ENCODE results near the gene FAF1.

FAF1 gene

GRCh38 chr1:50977575-50978143 is 17.6 kb upstream of the FAF1 start:
- DNase-seq = no peak

GRCh38 chr1:50976890-50977574 is 17.0 kb upstream of the FAF1 start:
- no peak for DNase-seq

- DNase-seq = no peak
These were observed 16.2 kb upstream of the FAF1 start for GRCh38 chr1:50976111-50976889.

GRCh38 chr1:50975436-50975835 is 15.4 kb upstream of the FAF1 start:
- DNase-seq = no peak

GRCh38 chr1:50974618-50974935 is 14.5 kb upstream of the FAF1 start:
- DNase-seq = no peak

GRCh38 chr1:50973875-50974617 is 14.0 kb upstream of the FAF1 start:
- no peak for DNase-seq

GRCh38 chr1:50973255-50973654 is 13.2 kb upstream of the FAF1 start:
- no peak for DNase-seq

- no peak for DNase-seq
These were observed 12.7 kb upstream of the FAF1 start for GRCh38 chr1:50972766-50973165.

- no peak for DNase-seq
These were observed 11.8 kb upstream of the FAF1 start for GRCh38 chr1:50971748-50972305.

GRCh38 chr1:50970931-50971582 is 11.0 kb upstream of the FAF1 start:
- DNase-seq = no peak

- no peak for DNase-seq
These were observed 10.4 kb upstream of the FAF1 start for GRCh38 chr1:50970509-50970887.

GRCh38 chr1:50969611-50970508 is 9.8 kb upstream of the FAF1 start, which contains the start of gene CDKN2C:
TSS of gene CDKN2C (plus strand) at chr1:50970245. CDS start at chr1:50970369, 124 bp downstream.
- DNase-seq = peak; percentile 23

- no peak for DNase-seq
These were observed 8.9 kb upstream of the FAF1 start for GRCh38 chr1:50968821-50969610.

- DNase-seq = peak; percentile 89
These were observed 8.2 kb upstream of the FAF1 start for GRCh38 chr1:50968158-50968820.

GRCh38 chr1:50967416-50968157 is 7.5 kb upstream of the FAF1 start:
- no peak for DNase-seq

GRCh38 chr1:50966991-50967390 is 6.9 kb upstream of the FAF1 start:
- no peak for DNase-seq

GRCh38 chr1:50964863-50965262 is 4.8 kb upstream of the FAF1 start:
- no peak for DNase-seq

- no peak for DNase-seq
These were observed 659 bp downstream of the FAF1 start for GRCh38 chr1:50959303-50959912.

GRCh38 chr1:50955116-50955515 is 5.0 kb downstream of the FAF1 start:
- no peak for DNase-seq
